ENCODE data around the gene SHISA6.

The SHISA6 gene

GRCh38 chr17:11610999-11611566 lies 370.1 kb downstream of the SHISA6 start:
- no peak for FAIRE-seq

GRCh38 chr17:11612956-11613355 lies 371.9 kb downstream of the SHISA6 start:
- no peak for FAIRE-seq
- no peak for DNase-seq (ENCODE audit: insufficient read length, low spot score)
- TF ChIP-seq, protein P1, sequence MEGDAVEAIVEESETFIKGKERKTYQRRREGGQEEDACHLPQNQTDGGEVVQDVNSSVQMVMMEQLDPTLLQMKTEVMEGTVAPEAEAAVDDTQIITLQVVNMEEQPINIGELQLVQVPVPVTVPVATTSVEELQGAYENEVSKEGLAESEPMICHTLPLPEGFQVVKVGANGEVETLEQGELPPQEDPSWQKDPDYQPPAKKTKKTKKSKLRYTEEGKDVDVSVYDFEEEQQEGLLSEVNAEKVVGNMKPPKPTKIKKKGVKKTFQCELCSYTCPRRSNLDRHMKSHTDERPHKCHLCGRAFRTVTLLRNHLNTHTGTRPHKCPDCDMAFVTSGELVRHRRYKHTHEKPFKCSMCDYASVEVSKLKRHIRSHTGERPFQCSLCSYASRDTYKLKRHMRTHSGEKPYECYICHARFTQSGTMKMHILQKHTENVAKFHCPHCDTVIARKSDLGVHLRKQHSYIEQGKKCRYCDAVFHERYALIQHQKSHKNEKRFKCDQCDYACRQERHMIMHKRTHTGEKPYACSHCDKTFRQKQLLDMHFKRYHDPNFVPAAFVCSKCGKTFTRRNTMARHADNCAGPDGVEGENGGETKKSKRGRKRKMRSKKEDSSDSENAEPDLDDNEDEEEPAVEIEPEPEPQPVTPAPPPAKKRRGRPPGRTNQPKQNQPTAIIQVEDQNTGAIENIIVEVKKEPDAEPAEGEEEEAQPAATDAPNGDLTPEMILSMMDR (IDR thresholded peaks at IDR 0.05; ENCODE audit: insufficient read depth, missing control alignments), result no peak

More at GRCh38 chr17:11610999-11611566, 370.1 kb downstream of the SHISA6 start:
- TF ChIP-seq, protein P1 (IDR thresholded peaks at IDR 0.05; ENCODE audit: insufficient read depth, missing control alignments), result no peak
- DNase-seq (ENCODE audit: insufficient read length, low spot score), result no peak
